Neutrophil (primary cell): Measurements from ENCODE around the gene NRSN2.

Experiments used
- H3K27ac ChIP-seq: fragments of 200-600 bp; sonication (generic); 2 replicates; pipeline ENCODE4 v1.5.1; 2016; ENCODE audit warnings: mild to moderate bottlenecking, moderate library complexity
- H3K27me3 ChIP-seq: fragments of 200-600 bp; sonication (generic); 2 replicates; pipeline ENCODE4 v1.6.0; 2016; ENCODE audit warnings: mild to moderate bottlenecking
- H3K36me3 ChIP-seq: fragments of 200-600 bp; sonication (generic); 2 replicates; pipeline ENCODE4 v1.5.1; 2017
- H3K4me1 ChIP-seq, 2 experiments: fragments of 200-600 bp in 1 of 2; sonication (generic) in 1 of 2; 1 replicate in 1 of 2; 2 replicates in 1 of 2; pipeline versions ENCODE4 v1.5.1 to v1.6.1; 2013 to 2016; ENCODE audit warnings: low read depth in 1 of 2, low read length in 1 of 2, mild to moderate bottlenecking in 1 of 2, moderate library complexity in 1 of 2; ENCODE audit not compliant: control insufficient read depth in 1 of 2, insufficient read depth in 1 of 2
- H3K4me3 ChIP-seq, 2 experiments: fragments of 200-600 bp in 1 of 2; sonication (generic) in 1 of 2; 1 replicate in 1 of 2; 2 replicates in 1 of 2; pipeline ENCODE4 v1.5.1; 2013 to 2016; ENCODE audit warnings: low read depth in 1 of 2, low read length in 1 of 2, mild to moderate bottlenecking in 1 of 2, moderate library complexity in 1 of 2
- H3K9me3 ChIP-seq: fragments of 200-600 bp; sonication (generic); 2 replicates; pipeline ENCODE4 v1.5.1; 2016
- CTCF ChIP-seq: fragments of 200-600 bp; sonication (generic); IDR thresholded peaks from 2 replicates; pipeline ENCODE4 v1.5.1; 2016; ENCODE audit warnings: antibody characterized with exemption

Gene NRSN2

GRCh38 chr20:326645-327185 is 20.2 kb upstream of the NRSN2 start:
- Histone ChIP-seq H3K36me3 (no peaks in the 10 kb centered on the region), H3K9me3 (no peaks in the 10 kb centered on the region), H3K27ac (no peak overlapping the region), H3K4me3 (peak overlapping the region; percentile 83 to 91), H3K27me3 (peaks cover 54% of the 10 kb centered on the region), H3K4me1 (peaks cover 31 to 36% of the 10 kb centered on the region in 2 experiments)
- TF ChIP-seq CTCF, result no peak

- H3K27ac ChIP-seq, result no peak overlapping the region
- no peak for TF ChIP-seq CTCF
- H3K36me3 ChIP-seq, result no peaks in the 10 kb centered on the region
- H3K27me3 ChIP-seq, result peaks cover 48% of the 10 kb centered on the region
- H3K4me3 ChIP-seq, result peak overlapping the region; percentile 83 to 91
- no peaks in the 10 kb centered on the region for H3K9me3 ChIP-seq
- peaks cover 31 to 36% of the 10 kb centered on the region in 2 experiments for H3K4me1 ChIP-seq
Measured at GRCh38 chr20:327186-328026, 19.5 kb upstream of the NRSN2 start.

GRCh38 chr20:328027-328974 is 18.6 kb upstream of the NRSN2 start:
- no peak for TF ChIP-seq CTCF
- Histone ChIP-seq H3K4me3 (no peak overlapping the region), H3K4me1 (peaks cover 31 to 36% of the 10 kb centered on the region in 2 experiments), H3K36me3 (no peaks in the 10 kb centered on the region), H3K27me3 (peaks cover 39% of the 10 kb centered on the region), H3K27ac (no peak overlapping the region), H3K9me3 (no peaks in the 10 kb centered on the region)

- Histone ChIP-seq H3K9me3 (no peaks in the 10 kb centered on the region), H3K27me3 (peaks cover 31% of the 10 kb centered on the region), H3K27ac (no peak overlapping the region), H3K4me3 (no peak overlapping the region), H3K4me1 (peaks cover 30% of the 10 kb centered on the region in 2 experiments), H3K36me3 (no peaks in the 10 kb centered on the region)
- TF ChIP-seq CTCF, result no peak
Measured at GRCh38 chr20:328975-329695, 17.8 kb upstream of the NRSN2 start.

- no peak overlapping the region for H3K4me3 ChIP-seq
- no peaks in the 10 kb centered on the region for H3K9me3 ChIP-seq
- H3K4me1 ChIP-seq, result peaks cover 23% of the 10 kb centered on the region in 2 experiments
- H3K36me3 ChIP-seq, result no peaks in the 10 kb centered on the region
- peak overlapping the region; percentile 1 for H3K27ac ChIP-seq
- TF ChIP-seq CTCF, result no peak
- H3K27me3 ChIP-seq, result peaks cover 25% of the 10 kb centered on the region
Measured at GRCh38 chr20:329851-330232, 17.1 kb upstream of the NRSN2 start.
